Measurements from ENCODE around the gene EPAS1.

EPAS1 gene

GRCh38 chr2:46264447-46264846, 32.8 kb upstream of the EPAS1 start:
- FAIRE-seq: no peak

DNA sequence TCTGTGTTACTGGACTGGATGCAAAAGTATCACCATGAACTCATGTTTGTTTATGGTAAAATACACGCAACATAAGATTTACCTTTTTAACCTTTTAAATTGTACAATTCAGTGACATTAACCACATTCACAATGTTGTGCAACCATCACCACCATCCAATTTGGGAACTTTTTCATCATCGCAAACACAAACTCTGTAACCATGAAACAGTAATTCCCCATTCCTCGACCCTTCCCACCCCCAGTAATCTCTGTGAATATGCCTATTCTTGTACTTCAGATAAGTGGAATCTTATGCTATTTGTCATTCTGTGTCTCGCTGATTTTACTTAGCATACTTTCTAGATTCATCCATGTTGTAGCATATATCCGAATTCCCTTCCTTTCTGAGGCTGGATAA, 31.1 kb upstream of the EPAS1 start:
- TF ChIP-seq, protein P1, sequence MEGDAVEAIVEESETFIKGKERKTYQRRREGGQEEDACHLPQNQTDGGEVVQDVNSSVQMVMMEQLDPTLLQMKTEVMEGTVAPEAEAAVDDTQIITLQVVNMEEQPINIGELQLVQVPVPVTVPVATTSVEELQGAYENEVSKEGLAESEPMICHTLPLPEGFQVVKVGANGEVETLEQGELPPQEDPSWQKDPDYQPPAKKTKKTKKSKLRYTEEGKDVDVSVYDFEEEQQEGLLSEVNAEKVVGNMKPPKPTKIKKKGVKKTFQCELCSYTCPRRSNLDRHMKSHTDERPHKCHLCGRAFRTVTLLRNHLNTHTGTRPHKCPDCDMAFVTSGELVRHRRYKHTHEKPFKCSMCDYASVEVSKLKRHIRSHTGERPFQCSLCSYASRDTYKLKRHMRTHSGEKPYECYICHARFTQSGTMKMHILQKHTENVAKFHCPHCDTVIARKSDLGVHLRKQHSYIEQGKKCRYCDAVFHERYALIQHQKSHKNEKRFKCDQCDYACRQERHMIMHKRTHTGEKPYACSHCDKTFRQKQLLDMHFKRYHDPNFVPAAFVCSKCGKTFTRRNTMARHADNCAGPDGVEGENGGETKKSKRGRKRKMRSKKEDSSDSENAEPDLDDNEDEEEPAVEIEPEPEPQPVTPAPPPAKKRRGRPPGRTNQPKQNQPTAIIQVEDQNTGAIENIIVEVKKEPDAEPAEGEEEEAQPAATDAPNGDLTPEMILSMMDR (IDR thresholded peaks at IDR 0.05; ENCODE audit: insufficient read depth, missing control alignments): no peak
- DNase-seq (ENCODE audit: insufficient read length, low spot score): no peak
- FAIRE-seq: no peak

More at GRCh38 chr2:46264447-46264846, 32.8 kb upstream of the EPAS1 start:
- no peak for DNase-seq (ENCODE audit: insufficient read length, low spot score)
- TF ChIP-seq, protein P1 (IDR thresholded peaks at IDR 0.05; ENCODE audit: insufficient read depth, missing control alignments): no peak

DNA sequence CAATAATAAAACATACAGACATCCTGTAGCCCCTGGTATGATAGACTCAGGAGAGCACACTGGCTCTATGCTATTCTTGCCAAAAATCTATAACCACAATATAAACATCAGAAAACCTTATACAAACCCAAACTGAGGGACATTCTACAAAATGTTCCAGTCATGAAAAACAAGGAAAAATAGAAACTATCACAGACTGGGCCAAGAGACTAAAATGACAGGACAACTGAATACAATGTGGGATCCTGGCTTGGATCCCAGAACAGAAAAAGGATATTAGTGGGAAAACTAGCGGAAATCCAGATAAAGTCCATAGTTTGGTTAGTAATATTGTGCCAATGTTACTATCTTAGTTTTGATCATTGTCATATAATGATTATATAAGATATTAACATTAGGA, 29.6 kb upstream of the EPAS1 start:
- TF ChIP-seq, protein P1 (IDR thresholded peaks at IDR 0.05; ENCODE audit: insufficient read depth, missing control alignments): no peak

GRCh38 chr2:46268196-46268595, 29.0 kb upstream of the EPAS1 start:
- no peak for FAIRE-seq
- TF ChIP-seq, protein P1 (IDR thresholded peaks at IDR 0.05; ENCODE audit: insufficient read depth, missing control alignments): no peak

More for the DNA sequence above, 29.6 kb upstream of the EPAS1 start:
- DNase-seq (ENCODE audit: insufficient read length, low spot score): no peak
- no peak for FAIRE-seq

GRCh38 chr2:46269001-46269400, 28.2 kb upstream of the EPAS1 start:
- DNase-seq (ENCODE audit: insufficient read length, low spot score): no peak
- FAIRE-seq: no peak
- TF ChIP-seq, protein P1 (IDR thresholded peaks at IDR 0.05; ENCODE audit: insufficient read depth, missing control alignments): no peak

More at GRCh38 chr2:46268196-46268595, 29.0 kb upstream of the EPAS1 start:
- DNase-seq (ENCODE audit: insufficient read length, low spot score): no peak

DNA sequence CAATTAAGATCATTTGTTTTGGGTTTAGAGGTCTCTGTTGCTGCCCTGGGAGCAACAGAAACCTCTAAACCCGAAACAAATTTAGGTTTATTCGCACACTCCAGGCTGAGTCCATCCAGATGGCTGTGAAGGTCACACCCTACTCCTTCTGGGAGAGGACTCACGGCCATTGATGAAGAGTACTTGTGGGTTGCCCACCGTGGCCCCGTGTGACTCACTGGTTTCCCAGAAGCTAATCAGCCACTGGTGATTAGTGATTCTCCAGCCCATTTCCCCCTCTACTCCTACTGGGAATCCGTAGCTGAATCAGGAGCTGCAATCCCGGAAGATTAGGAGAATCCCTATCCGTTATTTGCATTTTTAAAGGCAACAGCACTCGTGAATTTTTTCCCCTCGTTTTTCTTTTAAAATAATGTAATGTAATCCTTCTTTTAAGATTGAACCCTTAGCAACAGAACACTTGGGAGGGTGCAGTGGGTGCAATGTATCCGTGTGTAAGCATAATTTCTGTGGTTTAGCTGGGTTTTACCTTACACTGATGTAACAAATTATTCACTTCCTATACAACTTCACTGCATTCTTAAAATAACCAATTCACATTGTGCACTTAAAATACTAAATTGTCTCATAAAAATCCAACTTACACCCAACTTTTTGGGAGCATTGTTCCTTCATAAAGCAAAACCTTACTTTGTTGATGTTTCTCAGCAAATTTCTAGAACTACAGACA, 27.5 kb upstream of the EPAS1 start:
- no peak for DNase-seq (ENCODE audit: insufficient read length, low spot score)
- TF ChIP-seq, protein P1 (IDR thresholded peaks at IDR 0.05; ENCODE audit: insufficient read depth, missing control alignments): no peak
- FAIRE-seq: no peak

- TF ChIP-seq, protein P1 (IDR thresholded peaks at IDR 0.05; ENCODE audit: insufficient read depth, missing control alignments): no peak
- no peak for DNase-seq (ENCODE audit: insufficient read length, low spot score)
- FAIRE-seq: no peak
Observed at GRCh38 chr2:46270384-46270783, 26.8 kb upstream of the EPAS1 start.

Data from D721Med (cell line).